H1 (cell line): Measurements from ENCODE around the gene DUS1L. TPM values are rescaled to one million over a fixed set of nuclear protein-coding genes. Genes with fewer than 3 reads are reported as not detected.

Experiments
- EZH2 ChIP-seq: fragments of 200-600 bp; sonication (generic); IDR thresholded peaks from 2 replicates; pipeline ENCODE4 v1.7.1; 2012; ENCODE audit warnings: low read depth, mild to moderate bottlenecking, moderate library complexity, low read length, inconsistent platforms; ENCODE audit not compliant: severe bottlenecking
- KDM5A ChIP-seq: fragments of 200-600 bp; IDR thresholded peaks from 2 replicates; pipeline ENCODE4 v1.7.1; 2012; ENCODE audit warnings: mild to moderate bottlenecking, low read length, inconsistent platforms, mixed read lengths
- NANOG ChIP-seq: IDR thresholded peaks from 2 replicates; pipeline ENCODE4 v1.6.1; 2011; ENCODE audit warnings: low read length, low read depth, mild to moderate bottlenecking, inconsistent platforms; ENCODE audit not compliant: insufficient read depth, poor library complexity, severe bottlenecking
- POLR2A ChIP-seq, 2 experiments: IDR thresholded peaks; 1 replicate in 1 of 2; 2 replicates in 1 of 2; pipeline ENCODE4 v1.6.1; 2011; ENCODE audit warnings: low read depth in 2 of 2, low read length in 2 of 2, mild to moderate bottlenecking in 2 of 2; ENCODE audit errors: control extremely low read depth in 1 of 2
- POLR2AphosphoS5 ChIP-seq: IDR thresholded peaks from 2 replicates; pipeline ENCODE4 v1.6.1; 2011; ENCODE audit warnings: low read depth, low read length
- RAD21 ChIP-seq, 2 experiments: IDR thresholded peaks in 1 of 2; conservative IDR thresholded peaks in 1 of 2; 2 replicates each; pipeline ENCODE4 v1.6.1; 2011; ENCODE audit warnings: low read depth in 2 of 2, low read length in 2 of 2, improper control_type of control experiment in 1 of 2, inconsistent platforms in 1 of 2, mild to moderate bottlenecking in 1 of 2, moderate library complexity in 1 of 2
- RFX5 ChIP-seq: IDR thresholded peaks from 2 replicates; pipeline ENCODE4 v1.6.1; 2011; ENCODE audit warnings: low read depth, low read length, improper control_type of control experiment, borderline replicate concordance
- RNF2 ChIP-seq: fragments of 200-900, 300-1000 bp; sonication (generic); IDR thresholded peaks from 2 replicates; pipeline ENCODE4 v1.7.1; 2016; ENCODE audit warnings: borderline replicate concordance, low read depth, mild to moderate bottlenecking, antibody characterized with exemption, low read length; ENCODE audit not compliant: poor library complexity, severe bottlenecking; ENCODE audit errors: missing control alignments
- SUZ12 ChIP-seq: fragments of 200-600 bp; sonication (generic); IDR thresholded peaks from 2 replicates; pipeline ENCODE4 v1.6.1; 2012; ENCODE audit warnings: mild to moderate bottlenecking, inconsistent platforms, low read length, moderate library complexity, mixed read lengths
- TBP ChIP-seq: IDR thresholded peaks from 2 replicates; pipeline ENCODE4 v1.6.1; 2011; ENCODE audit warnings: low read depth, low read length, improper control_type of control experiment
- polyA plus RNA-seq, 7 experiments: library from polyadenylated mRNA; depleted of rRNA in 3 of 7; stranded (reverse) in 5 of 7; unstranded in 2 of 7; fragments of >200 nt in 5 of 7; fragments of 200-250 nt in 2 of 7; gene quantifications; 1 replicate in 5 of 7; 2 replicates in 1 of 7; 4 replicates in 1 of 7; pipeline versions ENCODE4 v1.2.1 to v1.2.3, GENCODE V29; 2011 to 2013; ENCODE audit warnings: missing spikeins in 2 of 7, mixed read lengths in 2 of 7
- total RNA-seq: library from RNA; stranded (reverse); fragmentation: NEBNext Ultra II Directional; extraction: Animal tissue kit (Norgen Biotek cat#: 25700); gene quantifications from 2 replicates; pipeline ENCODE4 v1.2.1, GENCODE V29; 2021
- TF ChIP-seq, protein P1 (sequence below): fragments of 300-600 bp; sonication (generic); IDR thresholded peaks from 2 replicates; pipeline ENCODE4 v1.7.1; 2012; ENCODE audit warnings: low read length, moderate library complexity, mild to moderate bottlenecking, inconsistent platforms; ENCODE audit not compliant: insufficient replicate concordance

Gene DUS1L
- total and polyA plus RNA-seq, 2 of the 8 experiments (the other 6 are each of a cell fraction or from before 2014, with no cell fraction given) = 34.5 to 69.1 TPM

GRCh38 chr17:82029990-82030469 lies 35.6 kb downstream of the DUS1L start (continued):
- TF ChIP-seq, protein P1, sequence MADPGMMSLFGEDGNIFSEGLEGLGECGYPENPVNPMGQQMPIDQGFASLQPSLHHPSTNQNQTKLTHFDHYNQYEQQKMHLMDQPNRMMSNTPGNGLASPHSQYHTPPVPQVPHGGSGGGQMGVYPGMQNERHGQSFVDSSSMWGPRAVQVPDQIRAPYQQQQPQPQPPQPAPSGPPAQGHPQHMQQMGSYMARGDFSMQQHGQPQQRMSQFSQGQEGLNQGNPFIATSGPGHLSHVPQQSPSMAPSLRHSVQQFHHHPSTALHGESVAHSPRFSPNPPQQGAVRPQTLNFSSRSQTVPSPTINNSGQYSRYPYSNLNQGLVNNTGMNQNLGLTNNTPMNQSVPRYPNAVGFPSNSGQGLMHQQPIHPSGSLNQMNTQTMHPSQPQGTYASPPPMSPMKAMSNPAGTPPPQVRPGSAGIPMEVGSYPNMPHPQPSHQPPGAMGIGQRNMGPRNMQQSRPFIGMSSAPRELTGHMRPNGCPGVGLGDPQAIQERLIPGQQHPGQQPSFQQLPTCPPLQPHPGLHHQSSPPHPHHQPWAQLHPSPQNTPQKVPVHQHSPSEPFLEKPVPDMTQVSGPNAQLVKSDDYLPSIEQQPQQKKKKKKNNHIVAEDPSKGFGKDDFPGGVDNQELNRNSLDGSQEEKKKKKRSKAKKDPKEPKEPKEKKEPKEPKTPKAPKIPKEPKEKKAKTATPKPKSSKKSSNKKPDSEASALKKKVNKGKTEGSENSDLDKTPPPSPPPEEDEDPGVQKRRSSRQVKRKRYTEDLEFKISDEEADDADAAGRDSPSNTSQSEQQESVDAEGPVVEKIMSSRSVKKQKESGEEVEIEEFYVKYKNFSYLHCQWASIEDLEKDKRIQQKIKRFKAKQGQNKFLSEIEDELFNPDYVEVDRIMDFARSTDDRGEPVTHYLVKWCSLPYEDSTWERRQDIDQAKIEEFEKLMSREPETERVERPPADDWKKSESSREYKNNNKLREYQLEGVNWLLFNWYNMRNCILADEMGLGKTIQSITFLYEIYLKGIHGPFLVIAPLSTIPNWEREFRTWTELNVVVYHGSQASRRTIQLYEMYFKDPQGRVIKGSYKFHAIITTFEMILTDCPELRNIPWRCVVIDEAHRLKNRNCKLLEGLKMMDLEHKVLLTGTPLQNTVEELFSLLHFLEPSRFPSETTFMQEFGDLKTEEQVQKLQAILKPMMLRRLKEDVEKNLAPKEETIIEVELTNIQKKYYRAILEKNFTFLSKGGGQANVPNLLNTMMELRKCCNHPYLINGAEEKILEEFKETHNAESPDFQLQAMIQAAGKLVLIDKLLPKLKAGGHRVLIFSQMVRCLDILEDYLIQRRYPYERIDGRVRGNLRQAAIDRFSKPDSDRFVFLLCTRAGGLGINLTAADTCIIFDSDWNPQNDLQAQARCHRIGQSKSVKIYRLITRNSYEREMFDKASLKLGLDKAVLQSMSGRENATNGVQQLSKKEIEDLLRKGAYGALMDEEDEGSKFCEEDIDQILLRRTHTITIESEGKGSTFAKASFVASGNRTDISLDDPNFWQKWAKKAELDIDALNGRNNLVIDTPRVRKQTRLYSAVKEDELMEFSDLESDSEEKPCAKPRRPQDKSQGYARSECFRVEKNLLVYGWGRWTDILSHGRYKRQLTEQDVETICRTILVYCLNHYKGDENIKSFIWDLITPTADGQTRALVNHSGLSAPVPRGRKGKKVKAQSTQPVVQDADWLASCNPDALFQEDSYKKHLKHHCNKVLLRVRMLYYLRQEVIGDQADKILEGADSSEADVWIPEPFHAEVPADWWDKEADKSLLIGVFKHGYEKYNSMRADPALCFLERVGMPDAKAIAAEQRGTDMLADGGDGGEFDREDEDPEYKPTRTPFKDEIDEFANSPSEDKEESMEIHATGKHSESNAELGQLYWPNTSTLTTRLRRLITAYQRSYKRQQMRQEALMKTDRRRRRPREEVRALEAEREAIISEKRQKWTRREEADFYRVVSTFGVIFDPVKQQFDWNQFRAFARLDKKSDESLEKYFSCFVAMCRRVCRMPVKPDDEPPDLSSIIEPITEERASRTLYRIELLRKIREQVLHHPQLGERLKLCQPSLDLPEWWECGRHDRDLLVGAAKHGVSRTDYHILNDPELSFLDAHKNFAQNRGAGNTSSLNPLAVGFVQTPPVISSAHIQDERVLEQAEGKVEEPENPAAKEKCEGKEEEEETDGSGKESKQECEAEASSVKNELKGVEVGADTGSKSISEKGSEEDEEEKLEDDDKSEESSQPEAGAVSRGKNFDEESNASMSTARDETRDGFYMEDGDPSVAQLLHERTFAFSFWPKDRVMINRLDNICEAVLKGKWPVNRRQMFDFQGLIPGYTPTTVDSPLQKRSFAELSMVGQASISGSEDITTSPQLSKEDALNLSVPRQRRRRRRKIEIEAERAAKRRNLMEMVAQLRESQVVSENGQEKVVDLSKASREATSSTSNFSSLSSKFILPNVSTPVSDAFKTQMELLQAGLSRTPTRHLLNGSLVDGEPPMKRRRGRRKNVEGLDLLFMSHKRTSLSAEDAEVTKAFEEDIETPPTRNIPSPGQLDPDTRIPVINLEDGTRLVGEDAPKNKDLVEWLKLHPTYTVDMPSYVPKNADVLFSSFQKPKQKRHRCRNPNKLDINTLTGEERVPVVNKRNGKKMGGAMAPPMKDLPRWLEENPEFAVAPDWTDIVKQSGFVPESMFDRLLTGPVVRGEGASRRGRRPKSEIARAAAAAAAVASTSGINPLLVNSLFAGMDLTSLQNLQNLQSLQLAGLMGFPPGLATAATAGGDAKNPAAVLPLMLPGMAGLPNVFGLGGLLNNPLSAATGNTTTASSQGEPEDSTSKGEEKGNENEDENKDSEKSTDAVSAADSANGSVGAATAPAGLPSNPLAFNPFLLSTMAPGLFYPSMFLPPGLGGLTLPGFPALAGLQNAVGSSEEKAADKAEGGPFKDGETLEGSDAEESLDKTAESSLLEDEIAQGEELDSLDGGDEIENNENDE = no peak
- TF ChIP-seq POLR2A (IDR thresholded peaks at IDR 0.05; ENCODE audit: control extremely low read depth in 1 of 2, low read depth in 2 of 2, low read length in 2 of 2) (no peak), RAD21 (IDR thresholded peaks at IDR 0.05 in 1 of 2, conservative IDR thresholded peaks at IDR 0.05 in 1 of 2; ENCODE audit: low read depth in 2 of 2, low read length in 2 of 2) (no peak), EZH2 (no peak), SUZ12 (no peak), RNF2 (no peak), TBP (no peak), KDM5A (no peak), RFX5 (no peak), POLR2AphosphoS5 (no peak), NANOG (no peak)
